C4-2B (cell line): Measurements from ENCODE around the gene SLC22A6.

Experiments used
- ZFX ChIP-seq: fragments of 450-650 bp; IDR thresholded peaks from 2 replicates; pipeline ENCODE4 v1.6.1; 2017
- TF ChIP-seq, protein P1 (sequence below): fragments of 450-650 bp; conservative IDR thresholded peaks from 2 replicates; pipeline ENCODE4 v1.5.1; 2017; ENCODE audit warnings: mild to moderate bottlenecking

DNA sequence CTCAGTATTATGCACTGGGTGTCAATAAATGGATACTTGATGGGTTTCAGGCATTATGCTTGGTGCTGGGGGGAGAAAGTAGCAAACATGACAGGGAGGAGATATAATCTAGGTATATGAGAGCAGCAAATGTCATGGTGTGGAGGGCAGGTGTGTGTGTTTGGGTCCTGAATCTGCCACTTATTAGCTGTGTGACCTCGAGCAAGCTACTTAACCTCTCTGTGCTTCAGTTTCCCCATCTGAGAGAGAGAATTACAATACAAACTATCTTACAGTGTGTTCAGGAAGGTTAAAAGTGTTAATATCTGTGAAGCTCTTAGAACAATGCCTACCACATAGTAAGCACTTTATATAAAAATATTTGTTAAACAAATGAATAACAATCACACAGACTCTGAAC is 28.1 kb upstream of the SLC22A6 start:
- TF ChIP-seq, protein P1, sequence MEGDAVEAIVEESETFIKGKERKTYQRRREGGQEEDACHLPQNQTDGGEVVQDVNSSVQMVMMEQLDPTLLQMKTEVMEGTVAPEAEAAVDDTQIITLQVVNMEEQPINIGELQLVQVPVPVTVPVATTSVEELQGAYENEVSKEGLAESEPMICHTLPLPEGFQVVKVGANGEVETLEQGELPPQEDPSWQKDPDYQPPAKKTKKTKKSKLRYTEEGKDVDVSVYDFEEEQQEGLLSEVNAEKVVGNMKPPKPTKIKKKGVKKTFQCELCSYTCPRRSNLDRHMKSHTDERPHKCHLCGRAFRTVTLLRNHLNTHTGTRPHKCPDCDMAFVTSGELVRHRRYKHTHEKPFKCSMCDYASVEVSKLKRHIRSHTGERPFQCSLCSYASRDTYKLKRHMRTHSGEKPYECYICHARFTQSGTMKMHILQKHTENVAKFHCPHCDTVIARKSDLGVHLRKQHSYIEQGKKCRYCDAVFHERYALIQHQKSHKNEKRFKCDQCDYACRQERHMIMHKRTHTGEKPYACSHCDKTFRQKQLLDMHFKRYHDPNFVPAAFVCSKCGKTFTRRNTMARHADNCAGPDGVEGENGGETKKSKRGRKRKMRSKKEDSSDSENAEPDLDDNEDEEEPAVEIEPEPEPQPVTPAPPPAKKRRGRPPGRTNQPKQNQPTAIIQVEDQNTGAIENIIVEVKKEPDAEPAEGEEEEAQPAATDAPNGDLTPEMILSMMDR: no peak
- TF ChIP-seq ZFX: no peak
